Hepatocyte (in vitro differentiated cells): ENCODE measurements around the gene FILIP1L.

Source experiments
- CTCF ChIP-seq: fragments of 200-600 bp; sonication (generic); IDR thresholded peaks from 2 replicates; pipeline ENCODE4 v1.5.1; 2016; ENCODE audit warnings: antibody characterized with exemption, mild to moderate bottlenecking; ENCODE audit not compliant: poor library complexity
- EZH2phosphoT487 ChIP-seq: fragments of 200-600 bp; sonication (generic); IDR thresholded peaks from one replicate; pipeline ENCODE4 v1.6.1; 2018; ENCODE audit warnings: antibody characterized with exemption, mild to moderate bottlenecking, low read depth, moderate library complexity; ENCODE audit not compliant: unreplicated experiment, severe bottlenecking

- TF ChIP-seq CTCF = no peak
- no peak for TF ChIP-seq EZH2phosphoT487
These were observed 136.1 kb downstream of the FILIP1L start for GRCh38 chr3:99978221-99978620.
